Panc1 (cell line): ENCODE measurements around the gene MED31.
A peak's percentile ranks its signal among the peaks of the same experiment; 100 is the strongest.

Experiments
- CTCF ChIP-seq: fragments of 450-650 bp; IDR thresholded peaks from 2 replicates; pipeline ENCODE4 v1.5.1; 2017; ENCODE audit warnings: mild to moderate bottlenecking
- POLR2AphosphoS5 ChIP-seq: IDR thresholded peaks from 2 replicates; pipeline ENCODE4 v1.6.1; 2012; ENCODE audit warnings: mild to moderate bottlenecking, low read depth, low read length, moderate library complexity
- TCF7L2 ChIP-seq: IDR thresholded peaks from 2 replicates; pipeline ENCODE4 v1.6.1; 2011; ENCODE audit warnings: mild to moderate bottlenecking, low read depth, low read length, inconsistent platforms

DNA sequence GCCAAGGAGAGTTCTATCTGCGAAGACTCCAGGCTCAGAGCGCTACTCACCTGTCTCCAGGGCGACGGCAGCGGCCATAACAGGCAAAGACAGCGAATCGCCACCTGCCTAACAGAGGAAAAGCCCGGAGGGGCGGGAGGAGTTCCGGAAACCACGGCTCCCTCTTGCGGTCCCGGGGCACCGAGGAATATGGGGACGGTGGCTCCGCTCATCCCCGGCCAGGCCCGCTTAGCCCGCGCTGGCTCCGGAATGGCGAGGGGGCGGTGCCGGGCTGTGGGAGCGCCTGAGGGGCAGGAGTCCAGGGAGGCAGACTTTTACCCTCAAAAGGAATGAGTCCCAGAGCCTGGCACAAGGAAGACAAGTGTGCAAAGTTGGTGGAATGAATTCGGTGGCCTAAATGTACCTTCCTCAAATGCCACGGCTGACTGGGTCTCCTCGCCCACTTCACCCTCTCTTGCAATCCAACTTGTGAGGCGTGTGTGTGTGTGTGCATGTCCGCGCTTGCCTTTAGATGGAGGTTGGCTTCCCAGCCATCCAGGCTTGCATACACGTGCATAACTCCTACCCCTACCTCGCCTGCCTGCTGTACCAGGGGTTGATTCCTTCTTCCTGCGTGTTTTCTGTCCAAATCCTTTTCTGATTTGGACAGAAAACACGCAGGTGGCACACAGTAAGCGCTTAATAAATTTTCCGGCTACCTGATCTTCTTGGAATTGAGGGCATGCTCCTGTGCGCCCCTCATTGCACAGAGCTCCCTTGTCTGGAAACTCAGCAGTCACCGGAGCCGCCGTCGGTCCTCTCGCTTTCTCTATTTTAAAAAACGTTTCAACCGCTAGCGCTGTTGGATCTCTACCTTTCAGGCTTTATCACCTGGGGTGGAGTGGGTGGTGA is 3.7 kb upstream of the MED31 start:
- TF ChIP-seq CTCF (peak; percentile 68), POLR2AphosphoS5 (no peak), TCF7L2 (no peak)
